Lower leg skin (tissue), 4 donors: Measurements from ENCODE around the gene SMCO3. TPM values are rescaled to one million over a fixed set of nuclear protein-coding genes. Genes with fewer than 3 reads are reported as not detected.
"Not testable (repeated sequence)": the region's sequence is repeated elsewhere in the genome, so short reads cannot be mapped to it uniquely, and the experiment has no call there.

ENCODE experiments used
- DNase-seq, 2 donors: peaks; one replicate each; pipeline ENCODE4 v3.0.0-alpha.2; 2019; ENCODE audit warnings: low spot score in 2 of 2
- H3K4me3 ChIP-seq: fragments of 200-600 bp; sonication (generic); 2 replicates; pipeline ENCODE4 v1.5.1; 2017; ENCODE audit warnings: mild to moderate bottlenecking, low read depth; ENCODE audit not compliant: poor library complexity, severe bottlenecking
- POLR2A ChIP-seq, 2 donors: fragments of 450-650 bp; IDR thresholded peaks; one replicate each; pipeline ENCODE4 v1.6.1; 2016 to 2017; ENCODE audit warnings: antibody characterized with exemption in 2 of 2, mild to moderate bottlenecking in 1 of 2, moderate library complexity in 1 of 2
- WGBS, 2 donors: methylation state at CpG; one replicate each; pipeline ENCODE4 v1.1.5; 2018; 5-methylcytosine and 5-hydroxymethylcytosine counted together
- intact Hi-C: fragments of 100-400 bp; cut with DNase I; formaldehyde crosslinking; loops from one replicate; pipeline ENCODE4 v1.15.0; 2023; ENCODE audit warnings: low total_unique reads
- total RNA-seq, 4 donors: library from RNA; depleted of rRNA; stranded (reverse); fragments of >200 nt; gene quantifications; one replicate each; pipeline ENCODE4 v1.1.0, GENCODE V29; 2016
- TF ChIP-seq, protein P1 (sequence below), 3 donors: fragments of 450-650 bp; IDR thresholded peaks; one replicate each; pipeline ENCODE4 v1.5.1; 2016; ENCODE audit warnings: antibody characterized with exemption in 3 of 3, mild to moderate bottlenecking in 3 of 3, moderate library complexity in 2 of 3

SMCO3 gene
- total RNA-seq, 4 donors from 2014 or later = 0.34 TPM; not detected in 3

DNA sequence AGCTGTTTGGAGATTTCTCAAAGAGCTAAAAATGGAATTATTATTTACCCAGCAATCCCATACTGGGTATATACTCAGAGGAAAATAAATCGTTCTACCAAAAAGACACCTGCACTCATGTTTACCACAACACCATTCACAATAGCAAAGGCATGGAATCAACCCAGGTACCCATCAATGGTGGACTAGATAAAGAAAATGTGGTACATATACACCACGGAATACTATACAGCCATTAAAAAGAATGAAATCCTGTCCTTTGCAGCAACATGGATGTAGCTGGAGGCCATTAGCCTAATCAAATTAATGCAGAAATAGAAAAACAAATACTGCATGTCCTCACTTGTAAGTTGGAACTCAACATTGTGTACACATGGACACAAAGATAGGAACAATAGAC is 48.6 kb downstream of the SMCO3 start:
- 94 to 95% methylated on average over 2 of the region's 2 CpGs for WGBS, 2 donors
- TF ChIP-seq, protein P1, sequence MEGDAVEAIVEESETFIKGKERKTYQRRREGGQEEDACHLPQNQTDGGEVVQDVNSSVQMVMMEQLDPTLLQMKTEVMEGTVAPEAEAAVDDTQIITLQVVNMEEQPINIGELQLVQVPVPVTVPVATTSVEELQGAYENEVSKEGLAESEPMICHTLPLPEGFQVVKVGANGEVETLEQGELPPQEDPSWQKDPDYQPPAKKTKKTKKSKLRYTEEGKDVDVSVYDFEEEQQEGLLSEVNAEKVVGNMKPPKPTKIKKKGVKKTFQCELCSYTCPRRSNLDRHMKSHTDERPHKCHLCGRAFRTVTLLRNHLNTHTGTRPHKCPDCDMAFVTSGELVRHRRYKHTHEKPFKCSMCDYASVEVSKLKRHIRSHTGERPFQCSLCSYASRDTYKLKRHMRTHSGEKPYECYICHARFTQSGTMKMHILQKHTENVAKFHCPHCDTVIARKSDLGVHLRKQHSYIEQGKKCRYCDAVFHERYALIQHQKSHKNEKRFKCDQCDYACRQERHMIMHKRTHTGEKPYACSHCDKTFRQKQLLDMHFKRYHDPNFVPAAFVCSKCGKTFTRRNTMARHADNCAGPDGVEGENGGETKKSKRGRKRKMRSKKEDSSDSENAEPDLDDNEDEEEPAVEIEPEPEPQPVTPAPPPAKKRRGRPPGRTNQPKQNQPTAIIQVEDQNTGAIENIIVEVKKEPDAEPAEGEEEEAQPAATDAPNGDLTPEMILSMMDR (IDR thresholded peaks at IDR 0.05) = no peak
- no peak for TF ChIP-seq POLR2A (IDR thresholded peaks at IDR 0.05)
- intact Hi-C loops = no loop called here
- DNase-seq = no peak
- no peak overlapping the region for H3K4me3 ChIP-seq

DNA sequence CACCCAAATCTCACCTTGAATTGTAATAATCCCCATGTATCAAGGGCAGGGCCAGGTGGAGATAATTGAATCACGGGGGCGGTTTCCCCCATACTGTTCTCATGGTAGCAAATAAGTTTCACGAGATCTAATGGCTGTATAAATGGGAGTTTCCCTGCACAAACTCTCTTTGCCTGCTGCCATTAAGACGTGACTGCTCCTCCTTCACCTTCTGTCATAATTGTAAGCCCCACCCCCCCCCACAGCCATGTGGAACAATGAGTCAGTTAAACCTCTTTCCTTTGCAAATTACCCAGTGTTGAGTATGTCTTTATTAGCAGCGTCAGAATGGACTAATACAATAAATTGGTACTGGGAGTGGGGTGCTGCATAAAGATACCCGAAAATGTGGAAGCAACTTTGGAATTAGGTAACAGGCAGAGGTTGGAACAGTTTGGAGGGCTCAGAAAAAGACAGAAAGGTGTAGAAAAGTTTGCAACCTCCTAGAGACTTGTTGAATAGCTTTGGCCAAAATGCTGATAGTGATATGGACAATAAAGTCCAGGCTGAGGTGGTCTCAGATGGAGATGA is 54.2 kb downstream of the SMCO3 start:
- DNase-seq, H3K4me3 ChIP-seq, intact Hi-C loops: not testable (repeated sequence)
- WGBS, 2 donors = 61 to 79% methylated on average over 6 of the region's 6 CpGs

DNA sequence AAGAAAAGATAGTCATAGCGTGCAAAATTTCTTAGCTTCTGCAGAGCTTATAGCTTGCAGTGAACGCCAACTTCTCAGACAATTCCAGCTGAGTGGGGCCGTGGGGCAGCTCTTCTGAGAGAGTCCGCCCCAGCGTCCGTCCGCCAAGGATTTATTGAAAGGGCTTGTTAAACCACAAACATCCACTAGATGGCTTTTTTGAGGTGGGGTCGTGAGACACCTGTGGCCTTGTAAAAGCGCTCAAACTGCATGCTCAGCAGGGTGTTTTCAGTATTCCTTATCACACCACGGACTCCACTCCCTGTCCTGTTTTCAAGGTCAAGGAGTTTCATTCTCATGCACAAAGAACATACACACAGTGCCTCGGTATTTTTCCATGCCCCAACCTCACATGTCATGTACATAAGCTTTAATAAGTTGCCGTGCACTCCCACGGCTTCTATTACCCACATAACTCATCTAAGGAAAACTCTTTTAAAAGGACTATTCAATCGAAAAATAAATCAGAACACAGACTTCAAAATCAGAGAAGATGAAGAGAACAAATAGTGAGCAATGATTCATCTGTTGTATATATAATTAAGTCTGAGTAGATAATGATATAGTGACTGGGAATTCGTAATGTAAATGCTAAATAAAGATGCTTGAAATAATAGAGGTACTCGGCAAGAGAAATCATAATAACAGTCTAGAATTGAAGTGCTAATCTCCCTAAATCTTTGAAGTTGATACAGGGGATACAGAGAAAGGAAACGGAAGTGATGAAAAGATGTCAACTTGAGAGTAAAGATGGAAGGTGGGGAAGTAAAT is 57.4 kb downstream of the SMCO3 start:
- TF ChIP-seq, protein P1 (IDR thresholded peaks at IDR 0.05) = no peak
- no peak for TF ChIP-seq POLR2A (IDR thresholded peaks at IDR 0.05)
- WGBS, 2 donors = 61 to 62% methylated on average over 17 of the region's 17 CpGs
- H3K4me3 ChIP-seq = no peak overlapping the region
- intact Hi-C loops = no loop called here
- no peak for DNase-seq

Other genes starting within 250 kb of the SMCO3 start
- 10 to 100 TPM; 26.5 to 64.1 (median 40.1) TPM for gene PLBD1, start 246.3 kb downstream of the SMCO3 start, total RNA-seq
- gene GUCY2C, start 117.6 kb downstream of the SMCO3 start, total RNA-seq = 1 to 10 TPM in 1 of 4 donors, under 1 TPM in 2, not detected in 1; 0.45 to 1.3 (median 0.99) TPM
- 10 to 100 TPM; 12.1 to 23.2 (median 21.0) TPM for gene WBP11, start 10.7 kb downstream of the SMCO3 start, total RNA-seq
- under 1 TPM in 2 of 4 donors, not detected in 2; 0.49 to 0.62 TPM for gene C12orf60, start 10.5 kb downstream of the SMCO3 start, total RNA-seq
- gene ART4, start 29.3 kb upstream of the SMCO3 start, total RNA-seq = under 1 TPM in 3 of 4 donors, not detected in 1; 0.17 to 0.42 (median 0.17) TPM
- 100 to 1,000 TPM in 2 of 4 donors, 10 to 100 TPM in 2; 42.8 to 143 (median 80.2) TPM for gene MGP, start 71.7 kb upstream of the SMCO3 start, total RNA-seq
- 1 to 10 TPM in 2 of 4 donors, under 1 TPM in 2; 0.47 to 3.5 (median 1.6) TPM for gene ERP27, start 124.4 kb upstream of the SMCO3 start, total RNA-seq
- gene ARHGDIB, start 147.4 kb upstream of the SMCO3 start, total RNA-seq = 10 to 100 TPM; 44.9 to 84.7 (median 82.1) TPM
- gene PDE6H, start 158.9 kb upstream of the SMCO3 start, total RNA-seq = not detected